Fibroblast of mammary gland (primary cell): ENCODE measurements around the gene DPCD.

ENCODE experiments used
- DNase-seq: peaks from one replicate; pipeline ENCODE4 v3.0.0-alpha.2; 2010; ENCODE audit warnings: low read depth
- H3K4me3 ChIP-seq: 2 replicates; pipeline ENCODE4 v1.5.1; 2011; ENCODE audit warnings: low read depth, mild to moderate bottlenecking, low read length, moderate library complexity; ENCODE audit not compliant: control insufficient read depth
- TF ChIP-seq, protein P1 (sequence below): conservative IDR thresholded peaks from 2 replicates; pipeline ENCODE4 v1.5.1; 2011; ENCODE audit warnings: low read depth, low read length, inconsistent platforms; ENCODE audit not compliant: control insufficient read depth, insufficient read depth

The DPCD gene

DNA sequence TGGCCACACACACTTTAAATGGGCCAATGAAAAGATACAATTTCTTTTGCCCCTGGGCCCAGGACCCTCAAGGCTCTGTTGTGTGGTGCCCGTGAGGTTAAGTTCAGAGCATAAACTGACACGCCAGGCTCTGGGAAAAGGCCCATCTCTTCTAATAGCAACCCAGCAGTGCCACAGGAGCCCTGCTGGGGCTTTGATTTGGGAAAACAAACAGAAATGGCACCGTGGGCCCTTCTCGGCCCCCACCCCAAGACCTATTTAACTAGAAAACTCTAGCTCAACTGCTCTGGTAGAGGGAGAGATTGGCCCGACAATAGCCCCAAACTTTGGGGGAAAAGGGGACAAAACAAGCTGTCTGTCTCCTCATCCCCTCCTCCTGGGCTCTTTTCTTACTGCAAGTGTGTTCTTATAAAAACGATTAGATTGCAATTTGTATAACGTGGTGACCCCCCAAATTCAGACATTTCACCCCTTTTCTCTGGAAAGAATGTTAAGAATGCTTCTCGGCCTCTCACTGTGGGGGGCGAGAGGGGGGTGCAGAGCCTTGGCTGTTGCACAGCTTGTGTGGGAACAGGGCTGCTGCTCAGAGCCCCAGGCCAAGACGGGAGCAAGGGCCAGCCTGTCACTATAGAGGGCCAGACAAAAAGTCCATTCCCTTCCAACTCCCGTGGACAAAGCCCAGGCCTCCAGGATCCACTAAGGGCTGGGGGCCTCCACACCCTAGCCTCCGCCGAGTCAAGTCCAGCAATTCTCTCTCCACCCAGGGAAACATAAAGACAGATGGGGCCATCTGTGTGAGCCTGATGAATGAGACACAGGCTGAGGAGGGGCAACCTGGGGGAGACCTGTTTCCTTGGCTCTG is 26.8 kb downstream of the DPCD start:
- H3K4me3 ChIP-seq, result no peak overlapping the region
- DNase-seq, result no peak
- TF ChIP-seq, protein P1, sequence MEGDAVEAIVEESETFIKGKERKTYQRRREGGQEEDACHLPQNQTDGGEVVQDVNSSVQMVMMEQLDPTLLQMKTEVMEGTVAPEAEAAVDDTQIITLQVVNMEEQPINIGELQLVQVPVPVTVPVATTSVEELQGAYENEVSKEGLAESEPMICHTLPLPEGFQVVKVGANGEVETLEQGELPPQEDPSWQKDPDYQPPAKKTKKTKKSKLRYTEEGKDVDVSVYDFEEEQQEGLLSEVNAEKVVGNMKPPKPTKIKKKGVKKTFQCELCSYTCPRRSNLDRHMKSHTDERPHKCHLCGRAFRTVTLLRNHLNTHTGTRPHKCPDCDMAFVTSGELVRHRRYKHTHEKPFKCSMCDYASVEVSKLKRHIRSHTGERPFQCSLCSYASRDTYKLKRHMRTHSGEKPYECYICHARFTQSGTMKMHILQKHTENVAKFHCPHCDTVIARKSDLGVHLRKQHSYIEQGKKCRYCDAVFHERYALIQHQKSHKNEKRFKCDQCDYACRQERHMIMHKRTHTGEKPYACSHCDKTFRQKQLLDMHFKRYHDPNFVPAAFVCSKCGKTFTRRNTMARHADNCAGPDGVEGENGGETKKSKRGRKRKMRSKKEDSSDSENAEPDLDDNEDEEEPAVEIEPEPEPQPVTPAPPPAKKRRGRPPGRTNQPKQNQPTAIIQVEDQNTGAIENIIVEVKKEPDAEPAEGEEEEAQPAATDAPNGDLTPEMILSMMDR, result no peak

DNA sequence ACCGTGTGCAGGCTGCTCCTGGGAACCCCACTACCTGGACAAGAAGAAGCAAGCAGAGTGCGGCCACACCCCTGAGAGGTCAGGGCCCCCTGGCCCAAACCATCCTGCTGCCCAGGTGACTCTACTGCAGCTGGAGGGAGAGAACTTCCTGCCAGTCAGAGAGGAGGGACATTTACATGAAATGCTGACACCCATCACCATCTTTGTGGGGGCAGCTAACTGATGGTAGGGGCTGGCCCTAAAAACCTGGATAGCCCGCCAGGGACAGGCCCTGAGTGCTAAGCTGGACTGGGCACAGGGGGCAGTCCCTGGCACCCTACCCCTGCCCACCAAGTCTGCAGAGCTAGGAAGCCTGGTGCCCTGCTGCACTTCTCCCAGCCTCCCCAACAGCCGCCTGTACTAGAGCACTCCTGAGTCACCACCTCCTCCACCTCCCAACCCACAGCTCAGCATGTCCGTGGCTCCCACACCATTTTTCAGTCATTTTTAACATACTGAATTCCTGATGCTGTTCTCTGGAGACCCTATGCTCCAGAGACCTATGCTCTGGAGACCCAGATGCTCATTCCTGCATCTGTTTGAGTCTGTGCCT is 27.5 kb downstream of the DPCD start:
- no peak for DNase-seq
- TF ChIP-seq, protein P1, result no peak
- no peak overlapping the region for H3K4me3 ChIP-seq

DNA sequence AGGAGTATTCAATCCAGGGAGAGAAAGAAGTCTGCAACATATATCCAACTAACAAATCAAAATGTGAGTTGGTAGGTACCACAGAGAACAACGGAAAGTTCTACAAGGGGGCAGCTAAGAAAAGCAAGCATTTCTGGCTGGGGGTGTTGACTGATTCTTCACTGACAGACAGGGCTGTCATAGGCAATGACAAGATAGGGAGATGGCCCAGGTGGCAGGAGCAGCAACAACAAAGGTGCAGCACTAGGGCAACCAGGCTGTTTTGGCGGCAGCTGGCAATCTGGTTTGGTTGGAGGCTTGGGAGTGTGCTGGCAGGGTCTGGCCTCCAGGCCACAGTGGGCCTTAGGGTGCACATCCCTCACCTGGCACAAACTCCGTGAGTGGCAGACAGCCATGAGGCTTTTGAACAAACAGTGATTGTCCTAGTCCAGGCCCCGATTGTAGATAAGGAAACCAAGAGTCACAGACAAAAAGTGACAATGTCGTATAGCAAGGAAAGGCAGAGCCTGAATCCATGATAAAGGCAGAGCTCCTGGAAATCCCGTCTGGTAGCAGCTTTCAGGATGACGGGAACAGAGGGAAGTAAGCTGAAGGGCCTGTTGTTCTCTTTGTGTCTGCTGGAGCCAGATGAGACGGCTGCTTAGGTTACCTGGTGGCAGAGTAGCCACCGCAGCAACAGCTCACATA is 28.4 kb downstream of the DPCD start:
- no peak overlapping the region for H3K4me3 ChIP-seq

DNA sequence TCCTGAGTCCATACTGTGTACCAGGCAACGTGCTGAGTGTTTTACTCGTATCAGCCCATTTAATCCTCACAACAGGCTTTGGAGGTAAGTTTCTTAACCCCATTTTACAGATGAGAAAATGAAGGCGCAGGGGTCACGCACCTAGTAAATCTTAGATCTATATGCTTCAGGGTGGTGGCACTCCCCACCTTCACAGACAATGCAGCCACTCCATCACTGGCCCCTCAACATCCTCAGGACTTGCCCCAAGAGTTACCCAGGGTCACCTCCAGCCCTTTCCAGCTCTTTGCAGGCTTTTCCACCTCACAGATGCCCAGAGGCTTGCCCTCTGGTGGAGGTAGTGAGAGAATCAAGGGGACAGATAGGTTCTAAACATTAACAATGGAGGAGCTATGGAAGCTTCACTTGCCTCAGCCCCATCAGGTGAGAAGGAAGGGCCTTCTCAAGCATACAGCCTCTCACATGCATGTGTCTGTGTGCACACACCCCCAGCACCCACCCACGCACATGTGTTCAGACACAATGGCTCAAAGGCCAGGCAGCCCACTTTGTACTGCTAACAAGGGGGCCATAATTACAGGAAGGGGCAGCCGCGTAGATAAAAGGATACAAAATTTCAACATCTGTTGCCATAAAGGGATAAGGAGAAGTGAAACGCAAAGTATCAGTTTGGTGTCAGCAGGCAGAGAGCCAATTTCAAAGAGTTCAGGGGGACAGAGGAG is 29.1 kb downstream of the DPCD start:
- TF ChIP-seq, protein P1, result no peak
- no peak for DNase-seq
- no peak overlapping the region for H3K4me3 ChIP-seq

More for the DNA sequence above, 28.4 kb downstream of the DPCD start:
- DNase-seq, result no peak
- TF ChIP-seq, protein P1, result no peak

DNA sequence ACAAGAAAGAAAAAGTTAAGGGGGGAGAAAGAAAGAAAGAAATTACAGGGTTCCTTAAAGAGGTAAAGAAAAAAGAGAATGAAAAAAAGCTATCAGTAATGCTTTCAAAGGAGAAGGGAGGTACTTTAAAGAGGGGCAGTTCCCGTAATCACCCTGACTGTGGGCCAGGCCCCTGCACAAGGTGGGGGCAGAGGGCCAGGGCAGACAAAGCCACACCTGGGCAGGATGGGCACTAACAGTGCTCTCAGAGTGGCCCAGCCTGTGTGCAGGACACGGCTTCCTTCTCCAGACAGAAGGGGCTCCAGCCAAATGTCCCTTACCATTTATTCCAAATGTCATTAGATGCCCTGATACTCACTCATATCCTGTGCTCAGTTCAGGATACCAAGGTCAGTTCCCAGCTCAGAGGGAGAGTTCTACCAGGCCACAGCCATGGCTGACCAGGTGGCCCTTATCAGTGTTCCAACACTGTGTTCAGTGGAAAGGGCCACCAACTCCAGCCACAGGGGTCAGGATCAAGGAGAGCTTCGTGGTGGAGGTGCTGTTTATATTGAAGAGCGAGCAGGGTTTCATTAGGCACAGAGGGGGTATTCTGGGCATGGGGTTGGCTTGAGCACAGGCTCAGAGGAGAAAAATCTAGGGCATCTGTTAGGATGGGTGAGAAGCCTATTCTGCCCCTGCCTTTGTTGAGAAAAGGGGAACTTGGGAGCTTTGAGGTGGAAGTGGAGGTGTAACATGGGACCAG is 29.9 kb downstream of the DPCD start:
- TF ChIP-seq, protein P1, result no peak
- H3K4me3 ChIP-seq, result no peak overlapping the region
- DNase-seq, result no peak

DNA sequence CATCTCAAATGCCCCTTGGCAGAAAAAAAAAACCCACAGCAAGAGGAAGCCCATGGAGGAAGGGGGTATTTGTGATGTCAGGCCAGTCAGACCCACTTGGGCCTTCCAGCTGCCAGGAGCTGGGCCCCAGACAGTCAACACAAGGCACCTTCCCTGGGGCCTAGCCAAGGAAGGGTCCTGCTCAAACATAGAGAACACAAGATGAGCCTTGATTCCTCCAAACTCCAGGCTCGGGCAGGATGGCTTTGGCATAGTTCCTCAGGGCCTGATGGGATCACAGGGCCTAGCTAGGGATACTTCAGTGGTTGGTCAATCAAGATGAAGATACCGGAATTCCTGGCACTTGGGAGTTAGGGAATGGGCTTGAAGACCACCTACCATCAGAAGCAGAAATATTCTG is 30.8 kb downstream of the DPCD start:
- TF ChIP-seq, protein P1, result no peak
- DNase-seq, result no peak
- no peak overlapping the region for H3K4me3 ChIP-seq
